Vagina (tissue), 2 donors: ENCODE results near the gene ZBTB47.

Source experiments
- CTCF ChIP-seq, 3 experiments: fragments of 450-650 bp in 2 of 3; fragments of 200-600 bp in 1 of 3; sonication (generic) in 1 of 3; IDR thresholded peaks; one replicate each; pipeline ENCODE4 v1.5.1; 2017 to 2019; ENCODE audit warnings: antibody characterized with exemption in 3 of 3, mild to moderate bottlenecking in 2 of 3, moderate library complexity in 2 of 3
- POLR2A ChIP-seq, 2 donors: fragments of 450-650 bp; IDR thresholded peaks; one replicate each; pipeline ENCODE4 v1.6.1; 2017; ENCODE audit warnings: antibody characterized with exemption in 2 of 2, mild to moderate bottlenecking in 2 of 2, moderate library complexity in 2 of 2
- POLR2AphosphoS5 ChIP-seq, 2 donors: sonication (generic); formaldehyde crosslinking; IDR thresholded peaks; one replicate each; pipeline ENCODE4 v1.9.0; 2017; ENCODE audit warnings: antibody characterized with exemption in 2 of 2, mild to moderate bottlenecking in 2 of 2, low read depth in 1 of 2; ENCODE audit not compliant: insufficient read depth in 1 of 2

GRCh38 chr3:42649783-42650182, 3.7 kb upstream of the ZBTB47 start:
- TF ChIP-seq POLR2AphosphoS5 (IDR thresholded peaks at IDR 0.05; ENCODE audit: insufficient read depth in 1 of 2, low read depth in 1 of 2) (no peak), CTCF (IDR thresholded peaks at IDR 0.05) (no peak), POLR2A (IDR thresholded peaks at IDR 0.05) (no peak)
